Nephron progenitor cell (in vitro differentiated cells): ENCODE measurements around the gene SEMA3F.
A peak's percentile ranks its signal among the peaks of the same experiment; 100 is the strongest.

Source experiments
- DNase-seq: peaks from one replicate; pipeline ENCODE4 v3.0.0; 2021
- H3K27ac Mint-ChIP-seq: 2 replicates; pipeline ENCODE4 v1.8.0; 2021; ENCODE audit warnings: mild to moderate bottlenecking, moderate library complexity, mixed read lengths
- H3K27me3 Mint-ChIP-seq: 2 replicates; pipeline ENCODE4 v1.8.0; 2021; ENCODE audit warnings: mild to moderate bottlenecking, low read depth, mixed read lengths; ENCODE audit not compliant: poor library complexity
- H3K36me3 Mint-ChIP-seq: 2 replicates; pipeline ENCODE4 v1.8.0; 2021; ENCODE audit warnings: low read depth, mixed read lengths
- H3K4me1 Mint-ChIP-seq: 2 replicates; pipeline ENCODE4 v1.8.0; 2021; ENCODE audit warnings: mixed read lengths
- H3K4me3 Mint-ChIP-seq: 2 replicates; pipeline ENCODE4 v1.8.0; 2021; ENCODE audit warnings: mild to moderate bottlenecking, moderate library complexity, mixed read lengths
- H3K9me3 Mint-ChIP-seq: 2 replicates; pipeline ENCODE4 v1.8.0; 2021; ENCODE audit warnings: mild to moderate bottlenecking, moderate library complexity, mixed read lengths
- TF ChIP-seq, protein P1 (sequence below): fragments of 200-600 bp; sonication (generic); IDR thresholded peaks from 2 replicates; pipeline ENCODE4 v1.5.0; 2021; ENCODE audit warnings: antibody characterized with exemption

Gene SEMA3F

DNA sequence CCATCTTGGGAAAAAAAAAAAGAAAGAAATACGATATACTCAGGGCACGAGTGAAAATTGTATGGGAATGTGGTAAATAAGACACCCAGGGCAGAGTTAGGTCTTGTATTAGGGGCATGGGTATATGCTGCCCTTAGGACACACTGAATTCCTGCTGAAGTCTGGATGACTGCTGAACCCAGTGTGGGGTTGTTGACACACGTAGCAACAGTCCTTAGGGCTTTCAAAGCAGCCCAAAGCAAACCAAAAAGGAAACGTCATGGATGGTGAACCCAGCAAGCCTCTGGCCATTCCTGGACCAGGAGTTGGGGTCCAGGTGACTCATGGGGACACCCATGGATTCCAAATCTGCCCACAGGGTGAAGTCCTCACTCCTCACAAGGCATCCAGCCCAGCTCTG lies 27.1 kb upstream of the SEMA3F start:
- Mint-ChIP-seq H3K27me3 (peaks cover 12% of the 10 kb centered on the region), H3K27ac (no peak overlapping the region), H3K36me3 (no peaks in the 10 kb centered on the region), H3K4me1 (peaks cover 52% of the 10 kb centered on the region), H3K4me3 (no peak overlapping the region), H3K9me3 (no peaks in the 10 kb centered on the region)
- TF ChIP-seq, protein P1, sequence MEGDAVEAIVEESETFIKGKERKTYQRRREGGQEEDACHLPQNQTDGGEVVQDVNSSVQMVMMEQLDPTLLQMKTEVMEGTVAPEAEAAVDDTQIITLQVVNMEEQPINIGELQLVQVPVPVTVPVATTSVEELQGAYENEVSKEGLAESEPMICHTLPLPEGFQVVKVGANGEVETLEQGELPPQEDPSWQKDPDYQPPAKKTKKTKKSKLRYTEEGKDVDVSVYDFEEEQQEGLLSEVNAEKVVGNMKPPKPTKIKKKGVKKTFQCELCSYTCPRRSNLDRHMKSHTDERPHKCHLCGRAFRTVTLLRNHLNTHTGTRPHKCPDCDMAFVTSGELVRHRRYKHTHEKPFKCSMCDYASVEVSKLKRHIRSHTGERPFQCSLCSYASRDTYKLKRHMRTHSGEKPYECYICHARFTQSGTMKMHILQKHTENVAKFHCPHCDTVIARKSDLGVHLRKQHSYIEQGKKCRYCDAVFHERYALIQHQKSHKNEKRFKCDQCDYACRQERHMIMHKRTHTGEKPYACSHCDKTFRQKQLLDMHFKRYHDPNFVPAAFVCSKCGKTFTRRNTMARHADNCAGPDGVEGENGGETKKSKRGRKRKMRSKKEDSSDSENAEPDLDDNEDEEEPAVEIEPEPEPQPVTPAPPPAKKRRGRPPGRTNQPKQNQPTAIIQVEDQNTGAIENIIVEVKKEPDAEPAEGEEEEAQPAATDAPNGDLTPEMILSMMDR = no peak
- DNase-seq = no peak

DNA sequence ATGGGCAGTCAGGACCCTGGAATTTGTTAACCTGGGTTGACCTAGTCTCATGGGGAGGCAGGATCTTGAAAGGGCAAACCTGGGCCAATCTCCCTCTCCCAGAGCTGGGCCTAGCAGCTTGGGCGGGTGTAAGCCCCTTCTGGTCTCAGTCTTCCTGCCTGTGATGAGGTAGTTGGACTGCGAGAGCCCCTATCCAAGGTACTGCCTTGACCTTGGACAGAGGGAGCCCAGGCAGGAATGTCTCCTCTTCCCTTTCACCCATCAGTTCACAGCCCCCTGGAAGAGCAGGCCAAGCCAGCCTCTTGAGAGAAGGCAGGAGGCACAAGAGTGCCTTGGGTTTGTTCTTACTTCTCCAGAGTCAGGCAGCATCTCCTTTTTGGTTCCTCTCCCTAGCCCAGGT lies 24.7 kb upstream of the SEMA3F start:
- TF ChIP-seq, protein P1 = no peak
- peaks cover 50% of the 10 kb centered on the region for H3K4me1 Mint-ChIP-seq
- peaks cover 11% of the 10 kb centered on the region for H3K27me3 Mint-ChIP-seq
- H3K4me3 Mint-ChIP-seq = no peak overlapping the region
- H3K27ac Mint-ChIP-seq = peak overlapping the region; percentile 36
- no peaks in the 10 kb centered on the region for H3K36me3 Mint-ChIP-seq
- no peaks in the 10 kb centered on the region for H3K9me3 Mint-ChIP-seq
- DNase-seq = no peak

DNA sequence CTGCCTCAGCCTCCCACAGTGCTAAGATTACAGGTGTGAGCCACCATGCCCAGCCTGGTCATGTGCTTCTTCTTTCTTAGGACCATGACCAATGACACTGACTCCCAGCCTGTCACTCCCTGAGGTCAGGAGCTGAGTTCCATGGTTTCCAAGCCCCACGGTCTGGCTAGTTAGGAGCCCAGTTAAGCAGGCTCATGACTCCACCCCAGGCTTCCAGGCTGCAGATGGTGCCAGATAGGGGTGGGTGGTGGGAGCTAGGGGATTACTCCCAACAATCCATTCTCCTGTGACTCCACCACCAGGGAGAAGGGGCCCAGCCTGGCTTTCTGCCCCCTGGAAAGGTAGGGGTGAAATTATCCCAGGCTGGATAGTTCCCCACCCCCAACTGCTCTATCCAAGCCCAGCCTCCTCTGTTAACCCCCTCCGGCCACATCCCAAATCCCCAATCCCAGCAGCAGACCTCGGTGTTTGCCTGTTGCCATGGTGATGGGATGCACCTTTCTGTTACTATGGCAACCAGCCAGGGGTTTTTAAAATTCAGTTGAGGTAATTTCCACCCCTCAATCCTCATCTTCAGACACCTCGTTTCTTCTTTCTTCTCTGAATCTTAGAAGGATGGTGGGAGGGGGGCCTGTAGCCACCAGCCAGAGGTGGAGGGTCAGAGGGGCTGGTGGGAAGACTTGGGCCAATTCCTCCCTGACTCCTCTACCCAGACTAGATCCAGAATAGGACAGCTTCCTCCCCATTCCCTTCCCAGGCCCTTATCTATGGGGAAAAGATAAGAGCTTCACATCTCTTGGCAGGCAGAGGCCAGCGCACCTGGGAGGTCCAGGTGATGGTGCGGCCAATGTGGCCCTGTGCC lies 22.5 kb upstream of the SEMA3F start:
- Mint-ChIP-seq H3K27ac (no peak overlapping the region), H3K27me3 (peaks cover 11% of the 10 kb centered on the region), H3K4me3 (no peak overlapping the region), H3K36me3 (no peaks in the 10 kb centered on the region), H3K4me1 (peaks cover 51% of the 10 kb centered on the region), H3K9me3 (no peaks in the 10 kb centered on the region)
- TF ChIP-seq, protein P1 = no peak
- DNase-seq = no peak

DNA sequence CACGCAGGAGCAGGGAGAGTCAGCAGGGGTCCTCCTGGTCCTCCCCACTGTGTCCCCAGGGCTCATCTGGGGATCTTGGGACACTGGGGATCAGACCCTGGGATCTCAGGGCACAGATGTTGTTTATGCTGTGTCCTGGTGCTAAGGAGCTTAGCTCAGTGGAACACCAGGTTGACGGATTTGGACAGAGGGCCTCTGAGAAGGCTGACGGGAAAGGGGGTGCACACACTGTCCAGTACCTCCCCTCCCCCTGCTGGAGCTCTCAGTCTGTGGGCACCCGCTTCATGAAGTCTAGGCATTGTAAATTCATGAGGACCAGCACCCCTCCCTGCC lies 21.9 kb upstream of the SEMA3F start:
- DNase-seq = no peak
- Mint-ChIP-seq H3K4me1 (peaks cover 52% of the 10 kb centered on the region), H3K9me3 (no peaks in the 10 kb centered on the region), H3K27ac (no peak overlapping the region), H3K36me3 (no peaks in the 10 kb centered on the region), H3K4me3 (no peak overlapping the region), H3K27me3 (peaks cover 11% of the 10 kb centered on the region)
- TF ChIP-seq, protein P1 = no peak

DNA sequence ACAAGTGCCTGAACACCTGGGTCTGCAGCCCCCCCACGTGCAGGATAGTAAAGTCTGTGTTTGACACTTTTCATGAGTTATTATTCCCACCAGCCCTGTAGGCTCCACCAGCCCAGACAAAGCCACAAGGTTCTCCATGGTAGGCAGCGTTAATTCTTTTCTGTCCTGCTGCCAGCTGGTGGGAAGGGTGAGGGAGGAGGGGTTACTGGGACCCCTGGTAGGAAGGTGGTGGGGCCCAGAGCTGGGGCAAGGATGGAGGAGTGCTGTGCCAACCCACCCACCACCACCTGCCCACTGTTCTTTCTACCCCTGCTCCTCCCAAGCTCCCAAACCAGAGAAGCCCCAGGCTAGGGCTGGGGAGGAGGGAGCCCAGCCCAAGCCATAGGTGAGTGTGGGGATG lies 20.8 kb upstream of the SEMA3F start:
- Mint-ChIP-seq H3K9me3 (no peaks in the 10 kb centered on the region), H3K36me3 (no peaks in the 10 kb centered on the region), H3K4me1 (peaks cover 64% of the 10 kb centered on the region), H3K27me3 (peaks cover 9% of the 10 kb centered on the region), H3K4me3 (no peak overlapping the region), H3K27ac (peak overlapping the region; percentile 74)
- TF ChIP-seq, protein P1 = no peak
- DNase-seq = no peak

DNA sequence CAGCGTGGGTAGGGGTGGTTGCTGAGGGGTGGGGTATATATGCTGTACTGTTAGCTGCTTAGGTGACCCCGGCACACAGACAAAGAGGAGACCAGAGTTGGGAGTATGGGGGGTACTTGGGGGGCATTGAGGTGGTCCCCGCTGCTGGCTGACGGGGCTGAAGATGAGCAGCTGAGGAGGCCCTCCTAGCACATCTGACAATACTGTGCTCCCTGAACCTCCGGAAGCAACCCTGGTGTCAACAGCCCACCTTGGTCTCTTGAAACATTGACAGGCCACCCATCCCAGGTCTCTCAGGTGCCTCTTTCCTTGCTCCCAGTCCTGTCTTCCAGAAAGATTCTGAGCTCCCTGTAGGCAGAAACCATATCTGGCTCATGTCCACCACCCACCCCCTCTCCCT lies 19.2 kb upstream of the SEMA3F start:
- Mint-ChIP-seq H3K27me3 (peaks cover 6% of the 10 kb centered on the region), H3K4me1 (peaks cover 78% of the 10 kb centered on the region), H3K4me3 (no peak overlapping the region), H3K27ac (peak overlapping the region; percentile 89), H3K9me3 (no peaks in the 10 kb centered on the region), H3K36me3 (no peaks in the 10 kb centered on the region)
- TF ChIP-seq, protein P1 = no peak
- no peak for DNase-seq
